Measurements from ENCODE around the gene GPC5.

DNA sequence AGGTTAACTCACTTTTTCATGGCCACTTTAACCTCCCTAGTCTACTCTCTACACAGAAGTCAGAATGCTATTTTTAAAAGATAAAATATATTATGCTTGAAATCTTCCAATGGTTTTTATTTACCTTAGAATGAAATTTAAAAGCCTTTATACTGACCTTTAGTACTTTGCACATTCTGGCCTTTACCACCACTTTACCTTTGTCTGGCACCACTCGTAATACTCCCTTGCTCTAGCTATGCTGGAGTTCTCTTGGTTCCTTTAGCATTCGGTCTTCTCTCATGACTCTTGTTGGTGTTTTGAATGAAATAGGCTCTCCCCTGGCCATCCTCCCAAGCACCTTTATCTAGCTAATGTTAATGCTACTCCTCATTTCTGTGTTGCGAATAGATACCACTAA is 310.8 kb downstream of the GPC5 start:
- TF ChIP-seq, protein P1, sequence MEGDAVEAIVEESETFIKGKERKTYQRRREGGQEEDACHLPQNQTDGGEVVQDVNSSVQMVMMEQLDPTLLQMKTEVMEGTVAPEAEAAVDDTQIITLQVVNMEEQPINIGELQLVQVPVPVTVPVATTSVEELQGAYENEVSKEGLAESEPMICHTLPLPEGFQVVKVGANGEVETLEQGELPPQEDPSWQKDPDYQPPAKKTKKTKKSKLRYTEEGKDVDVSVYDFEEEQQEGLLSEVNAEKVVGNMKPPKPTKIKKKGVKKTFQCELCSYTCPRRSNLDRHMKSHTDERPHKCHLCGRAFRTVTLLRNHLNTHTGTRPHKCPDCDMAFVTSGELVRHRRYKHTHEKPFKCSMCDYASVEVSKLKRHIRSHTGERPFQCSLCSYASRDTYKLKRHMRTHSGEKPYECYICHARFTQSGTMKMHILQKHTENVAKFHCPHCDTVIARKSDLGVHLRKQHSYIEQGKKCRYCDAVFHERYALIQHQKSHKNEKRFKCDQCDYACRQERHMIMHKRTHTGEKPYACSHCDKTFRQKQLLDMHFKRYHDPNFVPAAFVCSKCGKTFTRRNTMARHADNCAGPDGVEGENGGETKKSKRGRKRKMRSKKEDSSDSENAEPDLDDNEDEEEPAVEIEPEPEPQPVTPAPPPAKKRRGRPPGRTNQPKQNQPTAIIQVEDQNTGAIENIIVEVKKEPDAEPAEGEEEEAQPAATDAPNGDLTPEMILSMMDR (IDR thresholded peaks at IDR 0.05): no peak
- TF ChIP-seq POLR2A (IDR thresholded peaks at IDR 0.05): no peak
